HG02973 (cell line): ENCODE results near the gene C6orf62.
A peak's percentile ranks its signal among the peaks of the same experiment; 100 is the strongest.
"Not testable (repeated sequence)": the region's sequence is repeated elsewhere in the genome, so short reads cannot be mapped to it uniquely, and the experiment has no call there.

Experiments
- ATAC-seq: cut with Tn5 transposase; IDR thresholded peaks from one replicate; pipeline ENCODE4 v1.9.1; 2021; ENCODE audit warnings: moderate library complexity; ENCODE audit not compliant: unreplicated experiment

The C6orf62 gene

DNA sequence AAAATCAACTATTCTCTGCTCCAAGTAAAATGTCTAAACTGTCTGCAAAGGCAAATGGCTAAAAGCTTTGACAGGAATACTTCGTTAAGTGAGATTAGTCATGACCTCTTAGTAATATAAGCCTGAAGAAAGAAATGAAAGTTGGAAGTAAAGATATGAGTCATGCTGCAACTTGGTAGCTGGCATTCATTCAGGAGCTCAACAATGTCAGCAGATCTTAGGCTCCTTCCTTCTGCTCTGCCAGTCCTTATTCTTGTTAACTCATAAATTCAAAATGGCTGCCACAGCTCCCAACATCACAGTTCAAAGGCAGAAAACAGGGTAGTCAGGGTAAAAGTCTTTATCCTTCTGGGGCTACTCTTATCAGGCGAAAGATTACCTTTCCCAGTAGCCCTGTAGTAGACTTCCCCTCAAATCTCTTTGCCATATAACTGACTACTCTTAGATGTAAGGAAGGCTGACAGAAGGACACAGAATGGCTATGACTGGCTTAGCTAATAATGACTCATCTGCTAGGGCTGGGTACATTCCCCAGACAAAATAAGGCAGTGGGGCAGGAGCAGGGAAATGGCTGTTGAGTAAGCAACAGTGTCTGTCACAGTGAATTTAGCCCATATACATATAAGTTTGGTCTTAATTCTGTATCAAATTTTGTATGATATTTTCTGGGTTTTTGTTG, 24.4 kb upstream of the C6orf62 start:
- peak; percentile 92 for ATAC-seq

DNA sequence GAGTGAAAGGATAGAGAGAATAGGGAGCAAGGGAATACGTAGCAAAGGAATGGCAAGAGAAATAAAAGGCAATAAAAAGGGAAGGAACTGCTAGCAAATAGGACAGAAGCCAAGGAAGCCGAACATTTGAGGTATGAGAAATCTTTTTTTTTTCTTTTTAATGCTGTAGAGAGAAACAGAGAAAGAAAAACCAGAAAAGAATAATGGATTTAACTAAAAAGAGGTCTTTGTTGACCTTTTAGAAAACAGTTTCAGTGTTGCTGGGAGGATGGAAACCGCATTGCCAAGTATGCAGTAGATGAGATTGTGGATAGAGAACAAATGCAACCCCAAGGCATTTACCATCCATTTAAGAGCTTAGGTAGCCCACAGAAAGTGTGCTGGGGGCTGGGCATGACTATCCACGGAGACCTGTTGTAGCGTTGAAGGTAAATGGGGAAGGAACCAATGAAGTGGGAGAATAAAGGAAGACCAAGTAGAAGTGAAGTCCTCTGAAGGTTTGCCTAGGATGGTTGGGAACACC, 23.3 kb upstream of the C6orf62 start:
- ATAC-seq = no peak

GRCh38 chr6:24740861-24741260, 21.9 kb upstream of the C6orf62 start:
- ATAC-seq = no peak

DNA sequence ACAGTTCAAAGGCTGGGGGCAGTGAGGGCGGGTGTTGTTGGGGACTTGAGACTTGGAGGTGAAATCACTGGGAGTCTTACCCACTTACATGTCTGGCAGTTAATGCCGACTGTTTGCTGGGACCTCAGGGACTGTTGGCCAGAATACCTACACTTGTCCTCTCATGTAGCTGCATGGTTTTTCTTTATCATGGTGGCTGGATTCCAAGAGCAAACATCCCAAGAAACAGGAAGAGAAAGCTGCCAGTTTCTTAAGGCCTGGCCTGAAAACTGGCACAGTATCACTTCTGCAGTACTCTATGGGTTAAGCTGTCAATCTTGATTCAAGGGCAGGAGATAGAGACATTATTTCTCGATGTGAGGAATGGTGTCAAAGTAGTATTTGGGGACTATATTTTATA, 19.8 kb upstream of the C6orf62 start:
- ATAC-seq = no peak

- ATAC-seq = not testable (repeated sequence)
These were observed 15.8 kb upstream of the C6orf62 start for GRCh38 chr6:24734710-24735109.

GRCh38 chr6:24734166-24734565, 15.2 kb upstream of the C6orf62 start:
- no peak for ATAC-seq

DNA sequence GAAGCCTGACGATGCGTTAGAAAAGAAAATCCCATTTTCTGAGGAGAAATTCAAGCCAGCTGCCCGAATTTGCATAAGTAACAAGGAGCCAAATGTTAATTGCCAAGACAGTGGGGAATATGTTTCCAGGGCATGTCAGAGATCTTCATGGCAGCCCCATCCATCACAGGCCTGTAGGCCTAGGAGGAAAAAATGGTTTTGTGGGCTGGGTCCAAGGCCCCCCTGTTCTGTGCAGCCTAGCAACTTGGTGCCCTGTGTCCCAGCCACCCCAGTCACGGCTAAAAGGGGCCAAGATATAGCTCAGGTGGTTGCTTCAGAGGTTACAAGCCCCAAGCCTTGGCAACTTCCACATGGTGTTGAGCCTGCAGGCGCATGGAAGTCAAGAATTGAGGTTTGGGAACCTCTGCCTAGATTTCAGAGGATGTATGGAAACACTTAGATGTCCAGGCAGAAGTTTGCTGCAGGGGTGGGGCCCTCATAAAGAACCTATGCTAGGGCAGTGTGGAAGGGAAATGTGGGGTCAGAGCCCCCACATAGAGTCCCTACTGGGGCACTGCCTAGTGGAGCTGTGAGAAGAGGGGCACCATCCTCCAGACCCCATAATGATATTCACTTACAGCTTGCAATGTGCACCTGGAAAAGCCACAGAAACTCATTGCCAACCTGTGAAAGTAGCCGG, 12.6 kb upstream of the C6orf62 start:
- not testable (repeated sequence) for ATAC-seq

- not testable (repeated sequence) for ATAC-seq
These were observed 11.7 kb upstream of the C6orf62 start for GRCh38 chr6:24730653-24731052.

GRCh38 chr6:24723270-24723669, 4.3 kb upstream of the C6orf62 start:
- no peak for ATAC-seq

DNA sequence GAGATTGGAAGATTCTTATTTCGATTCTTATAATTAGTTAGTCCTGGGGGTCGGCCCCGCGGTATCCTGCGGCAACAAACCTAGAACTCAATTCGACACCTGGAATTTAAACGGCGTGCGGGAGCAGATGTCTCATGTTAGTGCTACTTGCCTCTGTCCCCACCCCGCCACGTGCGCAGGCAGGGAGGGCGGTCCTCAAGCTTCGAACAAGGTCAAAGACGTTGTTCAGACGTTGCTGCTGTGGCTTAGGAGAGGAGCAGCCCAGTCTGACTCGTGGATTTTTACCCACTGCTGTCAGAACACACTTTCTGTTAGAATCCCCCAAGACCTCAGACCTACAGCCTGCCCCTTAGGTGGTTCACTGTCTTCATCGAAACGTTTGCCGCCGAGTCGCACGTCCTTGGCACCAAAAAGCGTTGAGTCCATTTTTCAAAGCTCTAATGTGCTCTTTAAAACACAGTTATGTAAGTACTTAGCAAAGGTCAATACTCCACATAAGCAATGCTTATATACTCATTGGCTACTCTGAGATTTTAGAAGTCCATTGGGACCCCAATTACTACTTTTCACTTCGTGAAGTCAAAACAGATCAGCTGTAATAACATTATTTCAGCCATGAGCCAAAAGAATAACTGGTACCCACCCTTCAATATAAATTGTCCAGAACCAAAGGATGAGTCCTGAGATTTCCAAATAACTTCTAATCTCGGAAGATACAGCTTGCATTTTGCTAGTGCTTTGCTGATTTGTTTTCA, 2.7 kb upstream of the C6orf62 start:
- peak; percentile 54 for ATAC-seq

DNA sequence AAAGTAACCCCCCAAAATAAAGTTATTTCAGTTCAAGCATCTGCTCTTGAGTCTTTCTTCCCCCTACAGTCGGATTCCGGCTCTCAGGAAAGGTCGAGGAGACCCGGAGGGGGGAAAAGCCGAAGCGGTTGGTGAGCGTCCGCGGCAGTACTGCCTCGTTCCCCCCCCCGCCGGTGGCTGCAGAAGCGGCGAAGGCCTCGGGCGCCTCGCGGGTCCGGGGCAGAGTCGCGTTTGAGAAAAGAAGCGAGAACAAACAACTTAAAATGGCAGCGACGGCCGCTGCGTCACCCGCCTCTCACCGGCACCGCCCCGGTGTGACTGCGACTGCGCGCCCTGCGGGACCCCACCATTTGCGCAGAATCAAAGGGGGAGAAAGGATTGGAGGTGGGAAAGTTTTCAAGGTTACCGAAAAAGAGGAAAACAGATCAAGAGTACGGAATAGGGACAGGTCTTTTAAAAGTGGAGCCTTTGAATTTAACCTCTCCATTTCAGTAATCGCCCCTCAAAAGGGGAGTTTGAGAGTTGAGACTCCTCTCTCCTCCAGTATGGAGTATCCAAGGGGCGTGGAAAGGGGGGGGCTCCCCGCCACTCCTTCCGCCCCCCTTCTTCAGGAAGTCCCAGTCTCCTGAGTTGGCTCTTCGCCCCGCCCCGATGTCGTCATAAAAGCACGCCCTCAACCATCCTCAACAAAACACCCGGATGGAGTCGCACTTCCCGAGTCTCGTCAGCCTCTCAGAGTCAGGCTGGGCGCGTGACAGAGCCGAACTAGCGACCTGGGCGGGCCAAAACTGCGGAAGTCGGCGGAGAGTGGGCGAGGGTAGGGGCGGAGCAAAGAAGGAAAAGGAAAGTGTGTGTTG, 1.9 kb upstream of the C6orf62 start:
- ATAC-seq = peak; percentile 80

DNA sequence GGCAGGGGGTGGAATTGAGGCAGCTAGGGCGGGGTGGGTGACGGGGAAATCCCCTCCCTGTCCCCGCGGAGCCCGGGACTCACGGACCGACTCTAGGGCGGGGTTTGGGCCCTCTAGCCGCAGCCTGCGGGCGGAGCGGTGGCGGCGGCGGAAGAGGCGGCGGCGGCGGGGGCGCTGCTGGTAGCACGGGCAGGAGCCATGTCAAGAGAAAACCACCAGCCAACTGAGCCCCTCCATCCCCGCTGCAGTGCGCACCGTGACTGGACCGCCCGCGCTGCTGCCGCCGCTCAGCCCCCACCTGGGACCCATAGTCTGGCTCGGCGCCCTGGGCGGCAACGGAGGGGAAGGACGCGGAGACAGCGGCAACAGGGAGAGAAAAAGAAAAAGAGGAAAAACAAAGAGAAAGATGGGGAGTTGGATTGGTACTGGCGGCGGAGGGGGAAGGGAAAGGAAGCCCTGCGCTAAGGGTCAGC, 1.2 kb upstream of the C6orf62 start:
- peak; percentile 14 for ATAC-seq

- no peak for ATAC-seq
These were observed 367 bp downstream of the C6orf62 start for GRCh38 chr6:24718449-24719124.

- not testable (repeated sequence) for ATAC-seq
These were observed 2.3 kb downstream of the C6orf62 start for GRCh38 chr6:24716602-24717148.

DNA sequence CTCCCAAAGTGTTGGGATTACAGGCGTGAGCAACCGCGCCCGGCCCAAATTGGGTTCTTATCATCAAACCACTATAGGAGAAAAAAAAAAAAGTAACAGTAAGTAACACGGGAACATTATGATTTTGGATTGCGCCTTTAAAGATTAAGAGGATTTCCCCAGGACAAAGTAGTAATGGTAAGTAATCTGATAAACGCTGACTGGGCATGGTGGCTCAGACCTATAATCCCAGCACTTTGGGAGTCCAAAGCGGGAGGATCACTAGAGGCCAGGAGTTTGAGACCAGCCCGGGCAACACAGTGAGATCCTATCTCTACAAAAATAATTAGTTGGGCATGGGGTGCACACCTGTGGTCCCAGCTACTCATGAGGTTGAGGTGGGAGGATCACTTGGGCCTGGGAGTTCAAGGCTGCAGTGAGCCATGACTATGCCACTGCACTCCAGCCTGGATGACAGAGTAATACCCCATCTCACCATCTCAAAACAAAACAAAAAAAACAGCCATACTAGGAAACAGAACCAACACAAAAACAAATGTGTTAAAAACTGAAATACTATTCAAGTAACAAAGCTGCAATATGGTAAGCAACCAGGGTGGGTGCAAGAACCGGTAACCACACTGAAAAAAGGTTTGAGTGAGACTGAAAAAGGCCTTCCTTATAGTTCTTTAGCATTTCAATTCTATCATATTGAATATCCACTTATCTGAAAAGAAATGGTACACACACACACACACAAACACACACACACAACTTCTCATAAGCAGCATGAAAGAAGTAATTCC, 8.2 kb downstream of the C6orf62 start:
- ATAC-seq = no peak

GRCh38 chr6:24709014-24709711, 9.8 kb downstream of the C6orf62 start:
- no peak for ATAC-seq

GRCh38 chr6:24708612-24709011, 10.3 kb downstream of the C6orf62 start:
- no peak for ATAC-seq

DNA sequence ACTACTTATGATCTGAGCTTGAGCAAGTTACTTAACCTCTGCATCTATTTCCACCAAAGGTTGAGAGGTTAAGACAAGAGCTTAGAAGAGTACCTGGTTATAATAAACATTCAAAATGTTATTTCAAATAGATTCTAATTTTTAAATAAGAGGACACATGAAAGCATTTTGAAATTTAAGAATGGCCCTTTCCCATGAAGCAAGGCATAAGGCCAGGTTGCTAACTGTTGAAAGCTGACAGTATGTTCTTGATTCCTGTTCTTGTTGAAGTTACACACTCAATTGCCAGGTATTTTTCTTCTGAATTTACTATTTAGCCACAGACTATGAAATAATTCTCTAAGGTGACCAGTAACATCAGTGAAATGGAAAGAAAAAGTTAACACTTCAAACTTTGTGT, 14.5 kb downstream of the C6orf62 start:
- no peak for ATAC-seq
